ENCODE data around the gene SLC40A1.
"Not testable (repeated sequence)": the region's sequence is repeated elsewhere in the genome, so short reads cannot be mapped to it uniquely, and the experiment has no call there.

Gene SLC40A1

DNA sequence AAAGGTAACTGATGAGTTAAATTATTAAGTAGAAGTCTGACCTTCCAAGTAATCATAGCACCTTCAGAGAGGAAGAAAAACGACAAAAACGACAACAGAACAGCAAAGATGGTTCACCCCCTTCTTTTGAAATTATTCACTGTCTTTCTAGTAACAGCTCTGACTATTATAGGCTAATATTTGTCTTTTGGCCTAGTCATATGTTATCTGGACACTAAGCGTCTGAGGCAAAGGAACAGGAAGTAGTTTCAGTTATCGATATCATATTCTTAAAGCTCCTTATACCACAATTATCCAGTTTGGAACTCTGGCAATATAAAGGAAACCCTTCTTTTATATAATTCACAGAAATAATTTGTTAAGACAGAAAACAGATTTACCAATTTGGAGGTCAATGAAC is 27.6 kb upstream of the SLC40A1 start:
- no peak for TF ChIP-seq TAF1 (IDR thresholded peaks at IDR 0.05; ENCODE audit: low read depth, low read length)
- TF ChIP-seq POLR2AphosphoS5 (IDR thresholded peaks at IDR 0.05; ENCODE audit: low read depth, low read length), result no peak
- TF ChIP-seq SPI1 (IDR thresholded peaks at IDR 0.05; ENCODE audit: low read depth, low read length), result no peak
- TF ChIP-seq POLR2A (IDR thresholded peaks at IDR 0.05; ENCODE audit: low read depth, low read length), result no peak
- TF ChIP-seq POU2F2 (IDR thresholded peaks at IDR 0.05; ENCODE audit: low read depth, low read length), result no peak
- no peak for TF ChIP-seq PAX5 (IDR thresholded peaks at IDR 0.05; ENCODE audit: insufficient read depth, low read length, severe bottlenecking)
- FAIRE-seq (no peak), DNase-seq (ENCODE audit: insufficient read length, low spot score) (no peak)

- DNase-seq (ENCODE audit: insufficient read length, low spot score) (no peak), FAIRE-seq (no peak)
- TF ChIP-seq SPI1 (IDR thresholded peaks at IDR 0.05; ENCODE audit: low read depth, low read length) (no peak), TAF1 (IDR thresholded peaks at IDR 0.05; ENCODE audit: low read depth, low read length) (no peak), POLR2AphosphoS5 (IDR thresholded peaks at IDR 0.05; ENCODE audit: low read depth, low read length) (no peak), POLR2A (IDR thresholded peaks at IDR 0.05; ENCODE audit: low read depth, low read length) (no peak)
Measured at GRCh38 chr2:189602233-189602632, 21.6 kb upstream of the SLC40A1 start.

GRCh38 chr2:189601652-189602051 is 21.1 kb upstream of the SLC40A1 start:
- not testable (repeated sequence) for FAIRE-seq

GRCh38 chr2:189601043-189601442 is 20.5 kb upstream of the SLC40A1 start:
- no peak for DNase-seq (ENCODE audit: insufficient read length, low spot score)
- no peak for FAIRE-seq
- TF ChIP-seq PAX5 (IDR thresholded peaks at IDR 0.05; ENCODE audit: insufficient read depth, low read length, severe bottlenecking) (no peak), POLR2AphosphoS5 (IDR thresholded peaks at IDR 0.05; ENCODE audit: low read depth, low read length) (no peak), POLR2A (IDR thresholded peaks at IDR 0.05; ENCODE audit: low read depth, low read length) (no peak), POU2F2 (IDR thresholded peaks at IDR 0.05; ENCODE audit: low read depth, low read length) (no peak), TAF1 (IDR thresholded peaks at IDR 0.05; ENCODE audit: low read depth, low read length) (no peak), SPI1 (IDR thresholded peaks at IDR 0.05; ENCODE audit: low read depth, low read length) (no peak)

More at GRCh38 chr2:189601652-189602051, 21.1 kb upstream of the SLC40A1 start:
- DNase-seq (ENCODE audit: insufficient read length, low spot score), result not testable (repeated sequence)

- FAIRE-seq (no peak), DNase-seq (ENCODE audit: insufficient read length, low spot score) (no peak)
- TF ChIP-seq TAF1 (IDR thresholded peaks at IDR 0.05; ENCODE audit: low read depth, low read length) (no peak), POLR2AphosphoS5 (IDR thresholded peaks at IDR 0.05; ENCODE audit: low read depth, low read length) (no peak), POLR2A (IDR thresholded peaks at IDR 0.05; ENCODE audit: low read depth, low read length) (no peak), POU2F2 (IDR thresholded peaks at IDR 0.05; ENCODE audit: low read depth, low read length) (no peak), SPI1 (IDR thresholded peaks at IDR 0.05; ENCODE audit: low read depth, low read length) (no peak), PAX5 (IDR thresholded peaks at IDR 0.05; ENCODE audit: insufficient read depth, low read length, severe bottlenecking) (no peak)
Measured at GRCh38 chr2:189599245-189599644, 18.7 kb upstream of the SLC40A1 start.

GRCh38 chr2:189595417-189595816 is 14.8 kb upstream of the SLC40A1 start:
- FAIRE-seq (no peak), DNase-seq (ENCODE audit: insufficient read length, low spot score) (no peak)
- no peak for TF ChIP-seq PAX5 (IDR thresholded peaks at IDR 0.05; ENCODE audit: insufficient read depth, low read length, severe bottlenecking)
- no peak for TF ChIP-seq POU2F2 (IDR thresholded peaks at IDR 0.05; ENCODE audit: low read depth, low read length)
- no peak for TF ChIP-seq POLR2AphosphoS5 (IDR thresholded peaks at IDR 0.05; ENCODE audit: low read depth, low read length)
- no peak for TF ChIP-seq TAF1 (IDR thresholded peaks at IDR 0.05; ENCODE audit: low read depth, low read length)
- TF ChIP-seq SPI1 (IDR thresholded peaks at IDR 0.05; ENCODE audit: low read depth, low read length), result no peak
- no peak for TF ChIP-seq POLR2A (IDR thresholded peaks at IDR 0.05; ENCODE audit: low read depth, low read length)

- TF ChIP-seq POLR2AphosphoS5 (IDR thresholded peaks at IDR 0.05; ENCODE audit: low read depth, low read length) (no peak), PAX5 (IDR thresholded peaks at IDR 0.05; ENCODE audit: insufficient read depth, low read length, severe bottlenecking) (no peak), POU2F2 (IDR thresholded peaks at IDR 0.05; ENCODE audit: low read depth, low read length) (no peak), TAF1 (IDR thresholded peaks at IDR 0.05; ENCODE audit: low read depth, low read length) (no peak), POLR2A (IDR thresholded peaks at IDR 0.05; ENCODE audit: low read depth, low read length) (no peak), SPI1 (IDR thresholded peaks at IDR 0.05; ENCODE audit: low read depth, low read length) (no peak)
- DNase-seq (ENCODE audit: insufficient read length, low spot score) (no peak), FAIRE-seq (no peak)
Measured at GRCh38 chr2:189594305-189594704, 13.7 kb upstream of the SLC40A1 start.

DNA sequence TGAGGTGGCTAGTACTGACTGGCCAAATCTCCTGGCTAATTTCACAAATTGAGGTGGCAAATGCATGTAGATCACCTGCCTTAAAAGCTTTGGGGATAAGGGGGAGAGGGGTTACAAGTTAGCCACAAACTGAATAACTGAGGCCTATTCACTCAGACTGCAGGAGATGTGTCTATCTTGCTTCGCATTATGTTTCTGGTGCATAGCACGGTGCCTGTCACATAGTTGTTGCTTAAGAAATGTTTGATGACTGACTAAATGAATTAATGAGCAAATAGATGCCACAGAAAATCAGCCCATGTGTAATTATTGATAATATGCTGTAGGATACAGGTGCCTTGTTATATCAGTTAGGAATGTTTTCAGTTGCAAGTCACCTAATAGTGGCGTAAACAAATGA is 12.5 kb upstream of the SLC40A1 start:
- DNase-seq (ENCODE audit: insufficient read length, low spot score) (no peak), FAIRE-seq (no peak)
- TF ChIP-seq SPI1 (IDR thresholded peaks at IDR 0.05; ENCODE audit: low read depth, low read length) (no peak), TAF1 (IDR thresholded peaks at IDR 0.05; ENCODE audit: low read depth, low read length) (no peak), POLR2A (IDR thresholded peaks at IDR 0.05; ENCODE audit: low read depth, low read length) (no peak)

GRCh38 chr2:189592353-189592984 is 11.9 kb upstream of the SLC40A1 start:
- DNase-seq (ENCODE audit: insufficient read length, low spot score) (no peak), FAIRE-seq (no peak)
- no peak for TF ChIP-seq POLR2A (IDR thresholded peaks at IDR 0.05; ENCODE audit: low read depth, low read length)
- TF ChIP-seq POU2F2 (IDR thresholded peaks at IDR 0.05; ENCODE audit: low read depth, low read length), result no peak
- TF ChIP-seq PAX5 (IDR thresholded peaks at IDR 0.05; ENCODE audit: insufficient read depth, low read length, severe bottlenecking), result no peak
- TF ChIP-seq POLR2AphosphoS5 (IDR thresholded peaks at IDR 0.05; ENCODE audit: low read depth, low read length), result no peak
- no peak for TF ChIP-seq TAF1 (IDR thresholded peaks at IDR 0.05; ENCODE audit: low read depth, low read length)
- TF ChIP-seq SPI1 (IDR thresholded peaks at IDR 0.05; ENCODE audit: low read depth, low read length), result no peak

- FAIRE-seq (no peak), DNase-seq (ENCODE audit: insufficient read length, low spot score) (no peak)
- TF ChIP-seq PAX5 (IDR thresholded peaks at IDR 0.05; ENCODE audit: insufficient read depth, low read length, severe bottlenecking) (no peak), POU2F2 (IDR thresholded peaks at IDR 0.05; ENCODE audit: low read depth, low read length) (no peak), POLR2AphosphoS5 (IDR thresholded peaks at IDR 0.05; ENCODE audit: low read depth, low read length) (no peak), TAF1 (IDR thresholded peaks at IDR 0.05; ENCODE audit: low read depth, low read length) (no peak)
Measured at GRCh38 chr2:189587780-189588179, 7.2 kb upstream of the SLC40A1 start.

Data from GM12891 (cell line).